Measurements from ENCODE around the gene FYB2. TPM values are rescaled to one million over a fixed set of nuclear protein-coding genes. Genes with fewer than 3 reads are reported as not detected.
"Not testable (repeated sequence)": the region's sequence is repeated elsewhere in the genome, so short reads cannot be mapped to it uniquely, and the experiment has no call there.

The FYB2 gene
- total and polyA plus RNA-seq, 2 donors: 4.7 to 34.4 TPM

GRCh38 chr1:56788588-56788987 is 30.6 kb downstream of the FYB2 start:
- 33% methylated on average over 6 of the region's 6 CpGs for WGBS
- H3K4me3 ChIP-seq (ENCODE audit: low read length in 2 of 2): no peak overlapping the region
- no peaks in the 10 kb centered on the region for H3K4me1 ChIP-seq (ENCODE audit: control insufficient read depth in 2 of 2, insufficient read depth in 2 of 2, low read length in 2 of 2)
- no peak overlapping the region for H3K27ac ChIP-seq (ENCODE audit: low read depth in 1 of 2, low read length in 1 of 2)
- no peaks in the 10 kb centered on the region for H3K9me3 ChIP-seq (ENCODE audit: control insufficient read depth in 2 of 2, insufficient read depth in 1 of 2, low read length in 1 of 2)
- H3K27me3 ChIP-seq (ENCODE audit: control insufficient read depth in 2 of 2, insufficient read depth in 1 of 2, low read length in 1 of 2): no peaks in the 10 kb centered on the region
- peak in 1 of 9 donors; percentile 2 for DNase-seq (ENCODE audit: low read depth in 6 of 9, low spot score in 9 of 9)
- H3K36me3 ChIP-seq (ENCODE audit: control insufficient read depth in 2 of 2, insufficient read depth in 2 of 2, low read length in 1 of 2): no peaks in the 10 kb centered on the region

- DNase-seq (ENCODE audit: low read depth in 6 of 9, low spot score in 9 of 9): no peak
- H3K4me3 ChIP-seq (ENCODE audit: low read length in 2 of 2): no peak overlapping the region
These were observed 31.1 kb downstream of the FYB2 start for GRCh38 chr1:56788102-56788501.

GRCh38 chr1:56787330-56787729 is 31.9 kb downstream of the FYB2 start:
- no peaks in the 10 kb centered on the region for H3K9me3 ChIP-seq (ENCODE audit: control insufficient read depth in 2 of 2, insufficient read depth in 1 of 2, low read length in 1 of 2)
- WGBS: 96% methylated on average over 1 of the region's 1 CpG

More at GRCh38 chr1:56788102-56788501, 31.1 kb downstream of the FYB2 start:
- Histone ChIP-seq H3K9me3 (ENCODE audit: control insufficient read depth in 2 of 2, insufficient read depth in 1 of 2, low read length in 1 of 2) (no peaks in the 10 kb centered on the region), H3K4me1 (ENCODE audit: control insufficient read depth in 2 of 2, insufficient read depth in 2 of 2, low read length in 2 of 2) (no peaks in the 10 kb centered on the region), H3K27me3 (ENCODE audit: control insufficient read depth in 2 of 2, insufficient read depth in 1 of 2, low read length in 1 of 2) (no peaks in the 10 kb centered on the region), H3K27ac (ENCODE audit: low read depth in 1 of 2, low read length in 1 of 2) (no peak overlapping the region), H3K36me3 (ENCODE audit: control insufficient read depth in 2 of 2, insufficient read depth in 2 of 2, low read length in 1 of 2) (no peaks in the 10 kb centered on the region)

GRCh38 chr1:56782773-56783172 is 36.4 kb downstream of the FYB2 start:
- Histone ChIP-seq H3K36me3 (ENCODE audit: control insufficient read depth in 2 of 2, insufficient read depth in 2 of 2, low read length in 1 of 2) (no peaks in the 10 kb centered on the region), H3K27me3 (ENCODE audit: control insufficient read depth in 2 of 2, insufficient read depth in 1 of 2, low read length in 1 of 2) (no peaks in the 10 kb centered on the region), H3K4me1 (ENCODE audit: control insufficient read depth in 2 of 2, insufficient read depth in 2 of 2, low read length in 2 of 2) (no peaks in the 10 kb centered on the region), H3K27ac (ENCODE audit: low read depth in 1 of 2, low read length in 1 of 2) (no peak overlapping the region), H3K9me3 (ENCODE audit: control insufficient read depth in 2 of 2, insufficient read depth in 1 of 2, low read length in 1 of 2) (no peaks in the 10 kb centered on the region), H3K4me3 (ENCODE audit: low read length in 2 of 2) (no peak overlapping the region)
- no peak for DNase-seq (ENCODE audit: low read depth in 6 of 9, low spot score in 9 of 9)

More at GRCh38 chr1:56787330-56787729, 31.9 kb downstream of the FYB2 start:
- H3K4me1 ChIP-seq (ENCODE audit: control insufficient read depth in 2 of 2, insufficient read depth in 2 of 2, low read length in 2 of 2): no peaks in the 10 kb centered on the region
- no peak for DNase-seq (ENCODE audit: low read depth in 6 of 9, low spot score in 9 of 9)
- H3K36me3 ChIP-seq (ENCODE audit: control insufficient read depth in 2 of 2, insufficient read depth in 2 of 2, low read length in 1 of 2): no peaks in the 10 kb centered on the region
- no peak overlapping the region for H3K4me3 ChIP-seq (ENCODE audit: low read length in 2 of 2)
- H3K27me3 ChIP-seq (ENCODE audit: control insufficient read depth in 2 of 2, insufficient read depth in 1 of 2, low read length in 1 of 2): no peaks in the 10 kb centered on the region
- no peak overlapping the region for H3K27ac ChIP-seq (ENCODE audit: low read depth in 1 of 2, low read length in 1 of 2)

- no peak for DNase-seq (ENCODE audit: low read depth in 6 of 9, low spot score in 9 of 9)
- Histone ChIP-seq H3K27me3 (ENCODE audit: control insufficient read depth in 2 of 2, insufficient read depth in 1 of 2, low read length in 1 of 2) (no peaks in the 10 kb centered on the region), H3K4me1 (ENCODE audit: control insufficient read depth in 2 of 2, insufficient read depth in 2 of 2, low read length in 2 of 2) (no peaks in the 10 kb centered on the region), H3K4me3 (ENCODE audit: low read length in 2 of 2) (no peak overlapping the region), H3K27ac (ENCODE audit: low read depth in 1 of 2, low read length in 1 of 2) (no peak overlapping the region), H3K36me3 (ENCODE audit: control insufficient read depth in 2 of 2, insufficient read depth in 2 of 2, low read length in 1 of 2) (no peaks in the 10 kb centered on the region), H3K9me3 (ENCODE audit: control insufficient read depth in 2 of 2, insufficient read depth in 1 of 2, low read length in 1 of 2) (no peaks in the 10 kb centered on the region)
- WGBS: 93% methylated on average over 3 of the region's 3 CpGs
These were observed 38.4 kb downstream of the FYB2 start for GRCh38 chr1:56780826-56781225.

- Histone ChIP-seq H3K27me3 (ENCODE audit: control insufficient read depth in 2 of 2, insufficient read depth in 1 of 2, low read length in 1 of 2) (no peaks in the 10 kb centered on the region), H3K27ac (ENCODE audit: low read depth in 1 of 2, low read length in 1 of 2) (no peak overlapping the region), H3K4me1 (ENCODE audit: control insufficient read depth in 2 of 2, insufficient read depth in 2 of 2, low read length in 2 of 2) (no peaks in the 10 kb centered on the region), H3K4me3 (ENCODE audit: low read length in 2 of 2) (no peak overlapping the region), H3K36me3 (ENCODE audit: control insufficient read depth in 2 of 2, insufficient read depth in 2 of 2, low read length in 1 of 2) (no peaks in the 10 kb centered on the region), H3K9me3 (ENCODE audit: control insufficient read depth in 2 of 2, insufficient read depth in 1 of 2, low read length in 1 of 2) (no peaks in the 10 kb centered on the region)
- 91% methylated on average over 3 of the region's 3 CpGs for WGBS
- DNase-seq (ENCODE audit: low read depth in 6 of 9, low spot score in 9 of 9): no peak
These were observed 39.0 kb downstream of the FYB2 start for GRCh38 chr1:56780128-56780750.

GRCh38 chr1:56777972-56778371 is 41.2 kb downstream of the FYB2 start:
- Histone ChIP-seq H3K36me3 (ENCODE audit: control insufficient read depth in 2 of 2, insufficient read depth in 2 of 2, low read length in 1 of 2) (no peaks in the 10 kb centered on the region), H3K27me3 (ENCODE audit: control insufficient read depth in 2 of 2, insufficient read depth in 1 of 2, low read length in 1 of 2) (no peaks in the 10 kb centered on the region), H3K9me3 (ENCODE audit: control insufficient read depth in 2 of 2, insufficient read depth in 1 of 2, low read length in 1 of 2) (no peaks in the 10 kb centered on the region), H3K4me1 (ENCODE audit: control insufficient read depth in 2 of 2, insufficient read depth in 2 of 2, low read length in 2 of 2) (no peaks in the 10 kb centered on the region), H3K4me3 (ENCODE audit: low read length in 2 of 2) (no peak overlapping the region), H3K27ac (ENCODE audit: low read depth in 1 of 2, low read length in 1 of 2) (no peak overlapping the region)
- no peak for DNase-seq (ENCODE audit: low read depth in 6 of 9, low spot score in 9 of 9)
- 93% methylated on average over 1 of the region's 1 CpG for WGBS

GRCh38 chr1:56774732-56775131 is 44.5 kb downstream of the FYB2 start:
- H3K36me3 ChIP-seq (ENCODE audit: control insufficient read depth in 2 of 2, insufficient read depth in 2 of 2, low read length in 1 of 2); H3K27ac ChIP-seq (ENCODE audit: low read depth in 1 of 2, low read length in 1 of 2); H3K4me3 ChIP-seq (ENCODE audit: low read length in 2 of 2); H3K9me3 ChIP-seq (ENCODE audit: control insufficient read depth in 2 of 2, insufficient read depth in 1 of 2, low read length in 1 of 2); H3K27me3 ChIP-seq (ENCODE audit: control insufficient read depth in 2 of 2, insufficient read depth in 1 of 2, low read length in 1 of 2); DNase-seq (ENCODE audit: low read depth in 6 of 9, low spot score in 9 of 9); H3K4me1 ChIP-seq (ENCODE audit: control insufficient read depth in 2 of 2, insufficient read depth in 2 of 2, low read length in 2 of 2): not testable (repeated sequence)

- no peaks in the 10 kb centered on the region for H3K36me3 ChIP-seq (ENCODE audit: control insufficient read depth in 2 of 2, insufficient read depth in 2 of 2, low read length in 1 of 2)
- H3K9me3 ChIP-seq (ENCODE audit: control insufficient read depth in 2 of 2, insufficient read depth in 1 of 2, low read length in 1 of 2): no peaks in the 10 kb centered on the region
- no peaks in the 10 kb centered on the region for H3K27me3 ChIP-seq (ENCODE audit: control insufficient read depth in 2 of 2, insufficient read depth in 1 of 2, low read length in 1 of 2)
- DNase-seq (ENCODE audit: low read depth in 6 of 9, low spot score in 9 of 9): no peak
- H3K4me3 ChIP-seq (ENCODE audit: low read length in 2 of 2): no peak overlapping the region
- no peak overlapping the region for H3K27ac ChIP-seq (ENCODE audit: low read depth in 1 of 2, low read length in 1 of 2)
- 53% methylated on average over 6 of the region's 6 CpGs for WGBS
- no peaks in the 10 kb centered on the region for H3K4me1 ChIP-seq (ENCODE audit: control insufficient read depth in 2 of 2, insufficient read depth in 2 of 2, low read length in 2 of 2)
These were observed 45.1 kb downstream of the FYB2 start for GRCh38 chr1:56774067-56774609.
